Trophoblast cell (in vitro differentiated cells and primary cell): ENCODE results near the gene LMO4.

Experiments
- DNase-seq, 2 donors: peaks; one replicate each; pipeline ENCODE4 v3.0.0-alpha.2; 2016
- H2AFZ ChIP-seq: 2 replicates; pipeline ENCODE4 v1.6.1; 2013; ENCODE audit warnings: low read length, moderate library complexity, mild to moderate bottlenecking; ENCODE audit not compliant: insufficient read depth, poor library complexity
- H2AK5ac ChIP-seq: 2 replicates; pipeline ENCODE4 v1.6.1; 2013; ENCODE audit warnings: mild to moderate bottlenecking, low read length
- H2BK120ac ChIP-seq: 2 replicates; pipeline ENCODE4 v1.6.1; 2013; ENCODE audit warnings: low read length, mild to moderate bottlenecking, moderate library complexity; ENCODE audit not compliant: insufficient read depth, poor library complexity
- H2BK12ac ChIP-seq: 2 replicates; pipeline ENCODE4 v1.6.1; 2013; ENCODE audit warnings: mild to moderate bottlenecking, low read length, moderate library complexity
- H2BK5ac ChIP-seq: 2 replicates; pipeline ENCODE4 v1.6.1; 2013; ENCODE audit warnings: low read length, low read depth, moderate library complexity, mild to moderate bottlenecking; ENCODE audit not compliant: poor library complexity
- H3K14ac ChIP-seq: 2 replicates; pipeline ENCODE4 v1.6.1; 2013; ENCODE audit warnings: mild to moderate bottlenecking, low read length
- H3K18ac ChIP-seq: 2 replicates; pipeline ENCODE4 v1.6.1; 2013; ENCODE audit warnings: mild to moderate bottlenecking, low read length
- H3K23ac ChIP-seq: 2 replicates; pipeline ENCODE4 v1.6.1; 2013; ENCODE audit warnings: low read length
- H3K27ac ChIP-seq: 2 replicates; pipeline ENCODE4 v1.5.1; 2013; ENCODE audit warnings: low read depth, mild to moderate bottlenecking, inconsistent platforms, low read length, moderate library complexity
- H3K27me3 ChIP-seq: 2 replicates; pipeline ENCODE4 v1.6.1; 2013; ENCODE audit warnings: inconsistent platforms, mild to moderate bottlenecking, low read length, moderate library complexity; ENCODE audit not compliant: insufficient read depth
- H3K36me3 ChIP-seq, 2 experiments: 1 replicate in 1 of 2; 2 replicates in 1 of 2; pipeline ENCODE4 v1.6.1; 2013; ENCODE audit warnings: low read length in 2 of 2, mild to moderate bottlenecking in 2 of 2, moderate library complexity in 1 of 2; ENCODE audit not compliant: insufficient read depth in 2 of 2, control insufficient read depth in 1 of 2
- H3K4ac ChIP-seq: 2 replicates; pipeline ENCODE4 v1.6.1; 2013; ENCODE audit warnings: low read depth, mild to moderate bottlenecking, low read length, moderate library complexity
- H3K4me1 ChIP-seq, 2 experiments: 1 replicate in 1 of 2; 2 replicates in 1 of 2; pipeline ENCODE4 v1.6.1; 2013; ENCODE audit warnings: low read length in 2 of 2, mild to moderate bottlenecking in 2 of 2, moderate library complexity in 1 of 2; ENCODE audit not compliant: insufficient read depth in 2 of 2, control insufficient read depth in 1 of 2
- H3K4me2 ChIP-seq: 2 replicates; pipeline ENCODE4 v1.6.1; 2013; ENCODE audit warnings: inconsistent platforms, mild to moderate bottlenecking, low read length, moderate library complexity
- H3K4me3 ChIP-seq: 2 replicates; pipeline ENCODE4 v1.5.1; 2013; ENCODE audit warnings: mild to moderate bottlenecking, low read depth, low read length, inconsistent platforms
- H3K79me1 ChIP-seq: one replicate; pipeline ENCODE4 v1.6.1; 2013; ENCODE audit warnings: low read length
- H3K79me2 ChIP-seq: 2 replicates; pipeline ENCODE4 v1.6.1; 2013; ENCODE audit warnings: low read length, mild to moderate bottlenecking; ENCODE audit not compliant: control insufficient read depth, insufficient read depth, poor library complexity
- H3K9ac ChIP-seq: 2 replicates; pipeline ENCODE4 v1.6.1; 2013; ENCODE audit warnings: mild to moderate bottlenecking, low read length
- H3K9me3 ChIP-seq: 2 replicates; pipeline ENCODE4 v1.6.1; 2013; ENCODE audit warnings: low read depth, mild to moderate bottlenecking, control low read depth, inconsistent platforms, low read length; ENCODE audit not compliant: insufficient read depth
- H4K12ac ChIP-seq: 2 replicates; pipeline ENCODE4 v1.6.1; 2013; ENCODE audit warnings: low read depth, mild to moderate bottlenecking, low read length, moderate library complexity
- H4K8ac ChIP-seq: 2 replicates; pipeline ENCODE4 v1.6.1; 2013; ENCODE audit warnings: low read depth, mild to moderate bottlenecking, low read length, moderate library complexity
- H4K91ac ChIP-seq: one replicate; pipeline ENCODE4 v1.6.1; 2013; ENCODE audit warnings: low read depth, mild to moderate bottlenecking, low read length, moderate library complexity
- WGBS: extraction: QIAGEN DNeasy Blood & Tissue Kit; methylation state at CpG from one replicate; pipeline ENCODE4 v1.1.7; 2013; ENCODE audit warnings: missing lambda C conversion rate; ENCODE audit not compliant: insufficient read length, insufficient coverage; ENCODE audit errors: extremely low coverage; 5-methylcytosine and 5-hydroxymethylcytosine counted together

The LMO4 gene

GRCh38 chr1:87291107-87291506 lies 37.6 kb upstream of the LMO4 start:
- H3K36me3 ChIP-seq: no peaks in the 10 kb centered on the region
- peak; percentile 63 to 91 for DNase-seq
- no peak overlapping the region for H4K12ac ChIP-seq
- no peak overlapping the region for H3K4me3 ChIP-seq
- no peak overlapping the region for H2BK5ac ChIP-seq
- H3K27ac ChIP-seq: no peak overlapping the region
- H3K4me2 ChIP-seq: no peak overlapping the region
- H3K14ac ChIP-seq: no peak overlapping the region
- no peak overlapping the region for H4K8ac ChIP-seq
- H3K9ac ChIP-seq: no peak overlapping the region
- no peak overlapping the region for H4K91ac ChIP-seq
- no peak overlapping the region for H3K4ac ChIP-seq
- H3K4me1 ChIP-seq: no peaks in the 10 kb centered on the region
- no peaks in the 10 kb centered on the region for H3K79me1 ChIP-seq
- no peak overlapping the region for H2BK120ac ChIP-seq
- H2AFZ ChIP-seq: no peak overlapping the region
- H3K18ac ChIP-seq: no peak overlapping the region
- H3K23ac ChIP-seq: no peak overlapping the region
- no peak overlapping the region for H2AK5ac ChIP-seq
- H3K79me2 ChIP-seq: no peaks in the 10 kb centered on the region
- no CpG with 5 or more reads among the region's 1 CpG for WGBS
- H3K27me3 ChIP-seq: no peaks in the 10 kb centered on the region
- H3K9me3 ChIP-seq: no peaks in the 10 kb centered on the region
- H2BK12ac ChIP-seq: no peak overlapping the region

GRCh38 chr1:87292684-87293493 lies 35.8 kb upstream of the LMO4 start:
- Histone ChIP-seq H2BK5ac (no peak overlapping the region), H4K91ac (no peak overlapping the region), H3K23ac (no peak overlapping the region), H3K4me3 (no peak overlapping the region), H2AK5ac (no peak overlapping the region), H2BK120ac (no peak overlapping the region), H3K4me2 (no peak overlapping the region), H3K27ac (no peak overlapping the region), H3K36me3 (no peaks in the 10 kb centered on the region), H4K8ac (no peak overlapping the region), H3K9ac (no peak overlapping the region), H3K4me1 (no peaks in the 10 kb centered on the region), H3K9me3 (no peaks in the 10 kb centered on the region), H3K27me3 (no peaks in the 10 kb centered on the region), H3K79me1 (no peaks in the 10 kb centered on the region), H3K4ac (no peak overlapping the region), H3K79me2 (no peaks in the 10 kb centered on the region), H2AFZ (no peak overlapping the region), H2BK12ac (no peak overlapping the region), H3K14ac (no peak overlapping the region), H4K12ac (no peak overlapping the region), H3K18ac (no peak overlapping the region)
- no CpG with 5 or more reads among the region's 9 CpGs for whole genome bisulfite sequencing
- peak; percentile 73 to 92 for DNase-seq

- Histone ChIP-seq H4K8ac (no peak overlapping the region), H3K36me3 (no peaks in the 10 kb centered on the region), H3K4me3 (no peak overlapping the region), H3K23ac (no peak overlapping the region), H2AK5ac (no peak overlapping the region), H3K27ac (no peak overlapping the region), H2BK12ac (peak overlapping the region; percentile 61), H3K79me2 (no peaks in the 10 kb centered on the region), H3K9ac (no peak overlapping the region), H2AFZ (no peak overlapping the region), H4K91ac (no peak overlapping the region), H3K18ac (no peak overlapping the region), H3K27me3 (no peaks in the 10 kb centered on the region), H2BK5ac (no peak overlapping the region), H3K4me2 (no peak overlapping the region), H4K12ac (no peak overlapping the region), H2BK120ac (no peak overlapping the region), H3K14ac (no peak overlapping the region), H3K4me1 (no peaks in the 10 kb centered on the region), H3K4ac (no peak overlapping the region), H3K79me1 (no peaks in the 10 kb centered on the region), H3K9me3 (no peaks in the 10 kb centered on the region)
- no peak for DNase-seq
- no CpG with 5 or more reads among the region's 5 CpGs for WGBS
These were observed 34.0 kb upstream of the LMO4 start for GRCh38 chr1:87294633-87295032.

GRCh38 chr1:87295445-87296110 lies 33.1 kb upstream of the LMO4 start:
- DNase-seq: no peak

More at GRCh38 chr1:87295445-87296110, 33.1 kb upstream of the LMO4 start:
- H2BK12ac ChIP-seq: no peak overlapping the region
- no peak overlapping the region for H2BK120ac ChIP-seq
- H3K27ac ChIP-seq: no peak overlapping the region
- no peak overlapping the region for H2AFZ ChIP-seq
- no peak overlapping the region for H3K18ac ChIP-seq
- no peaks in the 10 kb centered on the region for H3K27me3 ChIP-seq
- no peaks in the 10 kb centered on the region for H3K79me2 ChIP-seq
- no peak overlapping the region for H3K4me2 ChIP-seq
- no peak overlapping the region for H3K23ac ChIP-seq
- no peaks in the 10 kb centered on the region for H3K79me1 ChIP-seq
- no peak overlapping the region for H3K4ac ChIP-seq
- no peak overlapping the region for H3K9ac ChIP-seq
- H4K91ac ChIP-seq: no peak overlapping the region
- H3K14ac ChIP-seq: no peak overlapping the region
- no CpG with 5 or more reads among the region's 11 CpGs for WGBS
- H3K9me3 ChIP-seq: no peaks in the 10 kb centered on the region
- H4K12ac ChIP-seq: no peak overlapping the region
- no peak overlapping the region for H4K8ac ChIP-seq
- H3K36me3 ChIP-seq: no peaks in the 10 kb centered on the region
- H3K4me1 ChIP-seq: no peaks in the 10 kb centered on the region
- H3K4me3 ChIP-seq: no peak overlapping the region
- no peak overlapping the region for H2BK5ac ChIP-seq
- H2AK5ac ChIP-seq: no peak overlapping the region
